HepG2 (cell line): ENCODE measurements around the gene SNX15. TPM values are rescaled to one million over a fixed set of nuclear protein-coding genes. Genes with fewer than 3 reads are reported as not detected.

ENCODE experiments used
- ARHGAP35 ChIP-seq: sonication (generic); formaldehyde crosslinking; IDR thresholded peaks from 2 replicates; pipeline ENCODE4 v1.9.0; 2022; ENCODE audit warnings: mild to moderate bottlenecking, inconsistent platforms, moderate library complexity, missing genetic modification reagents, borderline replicate concordance
- ATF2 ChIP-seq: sonication (generic); formaldehyde crosslinking; IDR thresholded peaks from 2 replicates; pipeline ENCODE4 v1.4.0; 2020; ENCODE audit warnings: missing genetic modification reagents
- CBX2 ChIP-seq, 2 experiments: fragments of 200-600 bp in 1 of 2; sonication (generic); formaldehyde crosslinking in 1 of 2; IDR thresholded peaks; 2 replicates each; pipeline versions ENCODE4 v1.7.0 to v1.8.1; 2018 to 2022; ENCODE audit warnings: low read depth in 2 of 2, low read length in 1 of 2, mild to moderate bottlenecking in 1 of 2, missing genetic modification reagents in 1 of 2
- CREB1 ChIP-seq, 2 experiments: fragments of 450-650 bp in 1 of 2; IDR thresholded peaks; 2 replicates each; pipeline ENCODE4 v1.6.1; 2016 to 2017; ENCODE audit warnings: control low read depth in 1 of 2, mild to moderate bottlenecking in 1 of 2, missing compliant biosample characterization in 1 of 2, missing genetic modification characterization in 1 of 2
- FOXA1 ChIP-seq, 2 experiments: fragments of 450-650 bp in 1 of 2; sonication (generic) in 1 of 2; formaldehyde crosslinking in 1 of 2; IDR thresholded peaks; 2 replicates each; pipeline versions ENCODE4 v1.4.0 to v1.6.1; 2016 to 2020; ENCODE audit warnings: missing genetic modification reagents in 1 of 2
- IKZF1 ChIP-seq: fragments of 450-650 bp; IDR thresholded peaks from 2 replicates; pipeline ENCODE4 v1.7.1; 2016
- MED13 ChIP-seq: sonication (generic); formaldehyde crosslinking; IDR thresholded peaks from 2 replicates; pipeline ENCODE4 v1.5.0; 2020; ENCODE audit warnings: missing genetic modification reagents
- MTA1 ChIP-seq: sonication (generic); formaldehyde crosslinking; IDR thresholded peaks from 2 replicates; pipeline ENCODE4 v1.4.0; 2020; ENCODE audit warnings: missing genetic modification reagents, mild to moderate bottlenecking, borderline replicate concordance
- NCOA2 ChIP-seq: sonication (generic); formaldehyde crosslinking; IDR thresholded peaks from 2 replicates; pipeline ENCODE4 v1.8.0; 2022; ENCODE audit warnings: inconsistent platforms
- NFIB ChIP-seq: sonication (generic); formaldehyde crosslinking; IDR thresholded peaks from 2 replicates; pipeline ENCODE4 v1.9.0; 2021; ENCODE audit warnings: missing genetic modification reagents, mild to moderate bottlenecking, borderline replicate concordance
- NONO ChIP-seq, 2 experiments: fragments of 450-650 bp in 1 of 2; sonication (generic) in 1 of 2; formaldehyde crosslinking in 1 of 2; IDR thresholded peaks in 1 of 2; conservative IDR thresholded peaks in 1 of 2; 2 replicates each; pipeline versions ENCODE4 v1.6.1 to v1.8.0; 2017 to 2022; ENCODE audit warnings: mild to moderate bottlenecking in 1 of 2, missing genetic modification reagents in 1 of 2, moderate library complexity in 1 of 2
- NR2C2 ChIP-seq: sonication (generic); formaldehyde crosslinking; IDR thresholded peaks from 2 replicates; pipeline ENCODE4 v1.4.0; 2020; ENCODE audit warnings: missing genetic modification reagents, mild to moderate bottlenecking, moderate library complexity, borderline replicate concordance
- ONECUT2 ChIP-seq: sonication (generic); formaldehyde crosslinking; IDR thresholded peaks from 2 replicates; pipeline ENCODE4 v1.4.0; 2020; ENCODE audit warnings: missing genetic modification reagents
- PHF20 ChIP-seq: sonication (generic); formaldehyde crosslinking; IDR thresholded peaks from 2 replicates; pipeline ENCODE4 v1.5.0; 2020; ENCODE audit warnings: mild to moderate bottlenecking, missing genetic modification reagents
- PHF5A ChIP-seq: IDR thresholded peaks from one replicate; pipeline ENCODE4 v1.6.1; 2018; ENCODE audit warnings: low read depth, missing genetic modification reagents; ENCODE audit not compliant: unreplicated experiment
- TEF ChIP-seq: sonication (generic); formaldehyde crosslinking; IDR thresholded peaks from 2 replicates; pipeline ENCODE4 v1.5.0; 2020; ENCODE audit warnings: missing genetic modification reagents
- ZNF30 ChIP-seq: sonication (generic); formaldehyde crosslinking; IDR thresholded peaks from 2 replicates; pipeline ENCODE4 v1.5.0; 2020; ENCODE audit warnings: mild to moderate bottlenecking, missing genetic modification reagents
- ZNF460 ChIP-seq: sonication (generic); formaldehyde crosslinking; IDR thresholded peaks from 2 replicates; pipeline ENCODE4 v1.5.1; 2020; ENCODE audit warnings: missing genetic modification reagents, mild to moderate bottlenecking, borderline replicate concordance
- ZNF678 ChIP-seq: sonication (generic); formaldehyde crosslinking; IDR thresholded peaks from 2 replicates; pipeline ENCODE4 v1.4.0; 2020; ENCODE audit warnings: mild to moderate bottlenecking, missing genetic modification reagents
- polyA plus RNA-seq, 8 experiments: library from polyadenylated mRNA; depleted of rRNA in 3 of 8; stranded (reverse) in 7 of 8; unstranded in 1 of 8; fragments of >200 nt; fragmentation: Illumina TruSeq in 4 of 8; extraction: Trizol in 4 of 8; gene quantifications; 2 replicates each; pipeline versions ENCODE4 v1.2.1 to v1.2.3, GENCODE V29; 2011 to 2016; ENCODE audit warnings: low read depth in 4 of 8, missing spikeins in 1 of 8, mixed read lengths in 1 of 8; ENCODE audit not compliant: insufficient read depth in 1 of 8
- total RNA-seq, 5 experiments: library from RNA; depleted of rRNA; stranded (reverse); fragments of >200 nt; fragmentation: Illumina TruSeq; extraction: Trizol; gene quantifications; 2 replicates each; pipeline ENCODE4 v1.2.3, GENCODE V29; 2016; ENCODE audit warnings: low read depth in 1 of 5
- TF ChIP-seq, protein P1 (sequence below): sonication (generic); formaldehyde crosslinking; IDR thresholded peaks from 2 replicates; pipeline ENCODE4 v1.8.0; 2022; ENCODE audit warnings: missing genetic modification reagents, mild to moderate bottlenecking, borderline replicate concordance
- TF ChIP-seq, protein P2 (sequence below): sonication (generic); formaldehyde crosslinking; IDR thresholded peaks from 2 replicates; pipeline ENCODE4 v1.5.0; 2020; ENCODE audit warnings: missing genetic modification reagents, mild to moderate bottlenecking, borderline replicate concordance
- TF ChIP-seq, protein P3 (sequence below): sonication (generic); formaldehyde crosslinking; IDR thresholded peaks from 2 replicates; pipeline ENCODE4 v1.4.0; 2020; ENCODE audit warnings: missing genetic modification reagents

SNX15 gene
- total and polyA plus RNA-seq, 2 of the 13 experiments (the other 11 are each of a cell fraction or from before 2014, with no cell fraction given), result 19.1 to 22.6 TPM

- no peak for TF ChIP-seq IKZF1
- no peak for TF ChIP-seq ZNF678 (CRISPR knock-in tag)
- TF ChIP-seq NFIB, result no peak
- TF ChIP-seq NR2C2 (CRISPR knock-in tag), result peak; percentile 96
- TF ChIP-seq ZNF30, result no peak
- TF ChIP-seq MTA1 (CRISPR knock-in tag), result peak; percentile 82
- TF ChIP-seq ZNF460 (CRISPR knock-in tag), result no peak; the same call in 1 of the 2 replicates
- no peak for TF ChIP-seq TEF (CRISPR knock-in tag)
- no peak; the same call in 1 of the 2 replicates for TF ChIP-seq ARHGAP35
- no peak for TF ChIP-seq NONO (IDR thresholded peaks at IDR 0.05)
- TF ChIP-seq NONO (CRISPR knock-in tag; conservative IDR thresholded peaks at IDR 0.05), result peak; percentile 93
- peak; percentile 99 for TF ChIP-seq CREB1 (IDR thresholded peaks at IDR 0.05)
- TF ChIP-seq CREB1 (CRISPR knock-in tag; IDR thresholded peaks at IDR 0.05), result peak; percentile 100
- peak; percentile 32; the same call in 1 of the 2 replicates for TF ChIP-seq MED13 (CRISPR knock-in tag)
- peak; percentile 64 for TF ChIP-seq NCOA2 (CRISPR knock-in tag)
- TF ChIP-seq, protein P1, sequence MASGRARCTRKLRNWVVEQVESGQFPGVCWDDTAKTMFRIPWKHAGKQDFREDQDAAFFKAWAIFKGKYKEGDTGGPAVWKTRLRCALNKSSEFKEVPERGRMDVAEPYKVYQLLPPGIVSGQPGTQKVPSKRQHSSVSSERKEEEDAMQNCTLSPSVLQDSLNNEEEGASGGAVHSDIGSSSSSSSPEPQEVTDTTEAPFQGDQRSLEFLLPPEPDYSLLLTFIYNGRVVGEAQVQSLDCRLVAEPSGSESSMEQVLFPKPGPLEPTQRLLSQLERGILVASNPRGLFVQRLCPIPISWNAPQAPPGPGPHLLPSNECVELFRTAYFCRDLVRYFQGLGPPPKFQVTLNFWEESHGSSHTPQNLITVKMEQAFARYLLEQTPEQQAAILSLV (CRISPR knock-in tag), result no peak
- TF ChIP-seq, protein P2, sequence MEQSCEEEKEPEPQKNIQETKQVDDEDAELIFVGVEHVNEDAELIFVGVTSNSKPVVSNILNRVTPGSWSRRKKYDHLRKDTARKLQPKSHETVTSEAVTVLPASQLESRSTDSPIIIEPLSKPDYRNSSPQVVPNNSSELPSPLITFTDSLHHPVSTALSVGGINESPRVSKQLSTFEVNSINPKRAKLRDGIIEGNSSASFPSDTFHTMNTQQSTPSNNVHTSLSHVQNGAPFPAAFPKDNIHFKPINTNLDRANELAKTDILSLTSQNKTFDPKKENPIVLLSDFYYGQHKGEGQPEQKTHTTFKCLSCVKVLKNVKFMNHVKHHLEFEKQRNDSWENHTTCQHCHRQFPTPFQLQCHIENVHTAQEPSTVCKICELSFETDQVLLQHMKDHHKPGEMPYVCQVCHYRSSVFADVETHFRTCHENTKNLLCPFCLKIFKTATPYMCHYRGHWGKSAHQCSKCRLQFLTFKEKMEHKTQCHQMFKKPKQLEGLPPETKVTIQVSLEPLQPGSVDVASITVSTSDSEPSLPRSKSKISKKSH, result no peak
- no peak for TF ChIP-seq CBX2 (IDR thresholded peaks at IDR 0.05; ENCODE audit: low read depth, low read length)
- no peak for TF ChIP-seq CBX2 (CRISPR knock-in tag; IDR thresholded peaks at IDR 0.05; ENCODE audit: low read depth)
- TF ChIP-seq FOXA1 (IDR thresholded peaks at IDR 0.05), result no peak
- 0 out of 2 replicates have a peak, but pooled peaks have one; percentile 5 for TF ChIP-seq FOXA1 (CRISPR knock-in tag; IDR thresholded peaks at IDR 0.05)
- no peak for TF ChIP-seq PHF5A
- TF ChIP-seq, protein P3, sequence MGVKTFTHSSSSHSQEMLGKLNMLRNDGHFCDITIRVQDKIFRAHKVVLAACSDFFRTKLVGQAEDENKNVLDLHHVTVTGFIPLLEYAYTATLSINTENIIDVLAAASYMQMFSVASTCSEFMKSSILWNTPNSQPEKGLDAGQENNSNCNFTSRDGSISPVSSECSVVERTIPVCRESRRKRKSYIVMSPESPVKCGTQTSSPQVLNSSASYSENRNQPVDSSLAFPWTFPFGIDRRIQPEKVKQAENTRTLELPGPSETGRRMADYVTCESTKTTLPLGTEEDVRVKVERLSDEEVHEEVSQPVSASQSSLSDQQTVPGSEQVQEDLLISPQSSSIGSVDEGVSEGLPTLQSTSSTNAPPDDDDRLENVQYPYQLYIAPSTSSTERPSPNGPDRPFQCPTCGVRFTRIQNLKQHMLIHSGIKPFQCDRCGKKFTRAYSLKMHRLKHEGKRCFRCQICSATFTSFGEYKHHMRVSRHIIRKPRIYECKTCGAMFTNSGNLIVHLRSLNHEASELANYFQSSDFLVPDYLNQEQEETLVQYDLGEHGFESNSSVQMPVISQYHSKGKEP (CRISPR knock-in tag), result peak; percentile 50; the same call in 1 of the 2 replicates
- TF ChIP-seq PHF20 (CRISPR knock-in tag), result peak; percentile 99
- no peak for TF ChIP-seq ATF2 (CRISPR knock-in tag)
- TF ChIP-seq ONECUT2 (CRISPR knock-in tag), result no peak
Measured at GRCh38 chr11:65083834-65084597, 56.8 kb downstream of the SNX15 start, which contains the start of the genes CDCA5 and ZFPL1 (continued).
